ENCODE measurements around the gene HS6ST3. TPM values are rescaled to one million over a fixed set of nuclear protein-coding genes. Genes with fewer than 3 reads are reported as not detected.

HS6ST3 gene
- total and polyA plus RNA-seq, 2 experiments from 2014 or later, result 2.2 to 2.7 TPM

DNA sequence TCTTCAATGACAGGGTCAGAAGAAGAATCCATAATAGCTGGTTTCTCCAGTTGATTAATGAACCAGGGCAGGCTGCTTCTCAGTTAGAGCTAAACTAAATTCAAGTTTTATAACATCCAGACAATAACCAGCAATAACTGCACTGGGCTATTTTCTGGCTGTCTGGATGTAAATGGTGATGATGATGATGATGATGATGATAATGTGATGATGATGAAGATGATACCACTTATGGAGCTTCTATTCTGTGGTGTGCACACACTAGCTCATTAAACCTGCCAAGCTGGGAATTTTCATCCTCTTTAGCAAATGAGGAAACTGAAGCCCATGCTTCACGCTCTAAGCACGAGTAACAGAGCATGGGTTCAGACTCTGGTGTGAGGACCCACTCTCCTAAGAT, 772.2 kb downstream of the HS6ST3 start:
- H3K4me2 ChIP-seq, result no peak overlapping the region
- no peaks in the 10 kb centered on the region for H3K36me3 ChIP-seq (replicated peaks; ENCODE audit: insufficient read depth, low read depth)
- no peaks in the 10 kb centered on the region for H3K79me2 ChIP-seq
- WGBS (ENCODE audit: low lambda C conversion rate, missing lambda C conversion rate), result 89% methylated on average over 2 of the region's 2 CpGs
- no peak for DNase-seq (ENCODE audit: low spot score)
- H3K27ac ChIP-seq, result no peak overlapping the region
- H3K4me3 ChIP-seq, result no peak overlapping the region
- no peaks in the 10 kb centered on the region for H3K9me2 ChIP-seq (replicated peaks; ENCODE audit: insufficient read depth)
- no peaks in the 10 kb centered on the region for H3K9me3 ChIP-seq (ENCODE audit: low read depth)
- no peaks in the 10 kb centered on the region for H3K27me3 ChIP-seq
- no peaks in the 10 kb centered on the region for H3K4me1 ChIP-seq (ENCODE audit: insufficient read depth)
- H2AFZ ChIP-seq, result no peak overlapping the region
- TF ChIP-seq, protein P1, sequence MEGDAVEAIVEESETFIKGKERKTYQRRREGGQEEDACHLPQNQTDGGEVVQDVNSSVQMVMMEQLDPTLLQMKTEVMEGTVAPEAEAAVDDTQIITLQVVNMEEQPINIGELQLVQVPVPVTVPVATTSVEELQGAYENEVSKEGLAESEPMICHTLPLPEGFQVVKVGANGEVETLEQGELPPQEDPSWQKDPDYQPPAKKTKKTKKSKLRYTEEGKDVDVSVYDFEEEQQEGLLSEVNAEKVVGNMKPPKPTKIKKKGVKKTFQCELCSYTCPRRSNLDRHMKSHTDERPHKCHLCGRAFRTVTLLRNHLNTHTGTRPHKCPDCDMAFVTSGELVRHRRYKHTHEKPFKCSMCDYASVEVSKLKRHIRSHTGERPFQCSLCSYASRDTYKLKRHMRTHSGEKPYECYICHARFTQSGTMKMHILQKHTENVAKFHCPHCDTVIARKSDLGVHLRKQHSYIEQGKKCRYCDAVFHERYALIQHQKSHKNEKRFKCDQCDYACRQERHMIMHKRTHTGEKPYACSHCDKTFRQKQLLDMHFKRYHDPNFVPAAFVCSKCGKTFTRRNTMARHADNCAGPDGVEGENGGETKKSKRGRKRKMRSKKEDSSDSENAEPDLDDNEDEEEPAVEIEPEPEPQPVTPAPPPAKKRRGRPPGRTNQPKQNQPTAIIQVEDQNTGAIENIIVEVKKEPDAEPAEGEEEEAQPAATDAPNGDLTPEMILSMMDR (IDR thresholded peaks at IDR 0.05; ENCODE audit: poor library complexity), result no peak
- TF ChIP-seq EZH2 (IDR thresholded peaks at IDR 0.05; ENCODE audit: borderline replicate concordance) (no peak), EZH2phosphoT487 (IDR thresholded peaks at IDR 0.05; ENCODE audit: low read depth, severe bottlenecking, unreplicated experiment) (no peak)
- H4K20me1 ChIP-seq (ENCODE audit: insufficient read depth, poor library complexity, severe bottlenecking), result no peaks in the 10 kb centered on the region

DNA sequence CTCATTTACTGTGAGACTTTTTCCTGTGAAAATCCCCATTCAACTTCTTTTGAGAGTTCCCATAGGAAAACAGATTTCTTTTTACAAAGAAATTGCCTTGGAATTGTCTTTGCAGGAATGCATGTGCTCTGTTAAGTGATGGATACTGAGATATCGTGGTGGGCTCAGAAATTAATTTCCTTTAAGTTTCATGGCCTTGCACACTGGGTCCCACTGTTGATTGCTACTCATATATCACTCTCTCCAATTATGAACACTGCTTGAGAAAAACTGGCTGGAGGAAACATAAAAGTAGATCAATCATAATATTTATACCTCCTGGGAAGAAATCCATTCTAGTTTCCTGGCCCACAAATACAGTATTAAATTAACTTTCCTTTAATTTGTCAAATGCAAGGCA, 773.1 kb downstream of the HS6ST3 start:
- no peak for DNase-seq (ENCODE audit: low spot score)
- 77% methylated on average over 1 of the region's 1 CpG for WGBS (ENCODE audit: low lambda C conversion rate, missing lambda C conversion rate)
- Histone ChIP-seq H3K4me2 (no peak overlapping the region), H3K9me3 (ENCODE audit: low read depth) (no peaks in the 10 kb centered on the region), H3K36me3 (replicated peaks; ENCODE audit: insufficient read depth, low read depth) (no peaks in the 10 kb centered on the region), H4K20me1 (ENCODE audit: insufficient read depth, poor library complexity, severe bottlenecking) (no peaks in the 10 kb centered on the region), H3K9me2 (replicated peaks; ENCODE audit: insufficient read depth) (no peaks in the 10 kb centered on the region), H3K4me1 (ENCODE audit: insufficient read depth) (no peaks in the 10 kb centered on the region), H3K79me2 (no peaks in the 10 kb centered on the region), H3K27me3 (no peaks in the 10 kb centered on the region), H3K4me3 (no peak overlapping the region), H3K27ac (no peak overlapping the region), H2AFZ (no peak overlapping the region)
- TF ChIP-seq EZH2phosphoT487 (IDR thresholded peaks at IDR 0.05; ENCODE audit: low read depth, severe bottlenecking, unreplicated experiment), result no peak
- TF ChIP-seq, protein P1 (IDR thresholded peaks at IDR 0.05; ENCODE audit: poor library complexity), result no peak
- no peak for TF ChIP-seq EZH2 (IDR thresholded peaks at IDR 0.05; ENCODE audit: borderline replicate concordance)

DNA sequence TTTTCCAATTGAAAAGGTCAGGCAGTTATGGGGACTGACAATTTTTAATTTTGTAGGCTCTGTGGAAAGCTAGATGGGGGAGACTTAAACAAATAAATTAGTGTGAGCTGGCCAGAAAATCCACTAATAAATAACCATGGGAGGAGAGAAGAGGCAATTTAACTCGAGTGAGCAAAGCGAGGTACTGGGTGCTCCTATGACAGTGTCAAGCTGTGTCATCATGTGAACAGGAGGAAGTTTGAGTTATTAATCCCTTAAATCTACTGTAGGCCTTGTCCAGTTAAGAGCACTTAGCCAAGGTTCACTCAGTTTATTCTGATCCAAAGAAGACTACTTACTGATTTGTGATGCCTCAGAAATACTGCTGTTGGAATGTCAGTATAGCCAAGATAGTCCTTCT, 781.6 kb downstream of the HS6ST3 start:
- no peaks in the 10 kb centered on the region for H4K20me1 ChIP-seq (ENCODE audit: insufficient read depth, poor library complexity, severe bottlenecking)
- H3K9me2 ChIP-seq (replicated peaks; ENCODE audit: insufficient read depth), result no peaks in the 10 kb centered on the region
- no peak overlapping the region for H3K4me3 ChIP-seq
- no peak overlapping the region for H2AFZ ChIP-seq
- no peaks in the 10 kb centered on the region for H3K4me1 ChIP-seq (ENCODE audit: insufficient read depth)
- no peaks in the 10 kb centered on the region for H3K27me3 ChIP-seq
- no peak for TF ChIP-seq EZH2 (IDR thresholded peaks at IDR 0.05; ENCODE audit: borderline replicate concordance)
- TF ChIP-seq EZH2phosphoT487 (IDR thresholded peaks at IDR 0.05; ENCODE audit: low read depth, severe bottlenecking, unreplicated experiment), result no peak
- TF ChIP-seq, protein P1 (IDR thresholded peaks at IDR 0.05; ENCODE audit: poor library complexity), result no peak
- H3K9me3 ChIP-seq (ENCODE audit: low read depth), result no peaks in the 10 kb centered on the region
- no peaks in the 10 kb centered on the region for H3K36me3 ChIP-seq (replicated peaks; ENCODE audit: insufficient read depth, low read depth)
- no peak overlapping the region for H3K27ac ChIP-seq
- DNase-seq (ENCODE audit: low spot score), result no peak
- no peak overlapping the region for H3K4me2 ChIP-seq
- WGBS (ENCODE audit: low lambda C conversion rate, missing lambda C conversion rate), result 79% methylated on average over 2 of the region's 2 CpGs
- H3K79me2 ChIP-seq, result no peaks in the 10 kb centered on the region

DNA sequence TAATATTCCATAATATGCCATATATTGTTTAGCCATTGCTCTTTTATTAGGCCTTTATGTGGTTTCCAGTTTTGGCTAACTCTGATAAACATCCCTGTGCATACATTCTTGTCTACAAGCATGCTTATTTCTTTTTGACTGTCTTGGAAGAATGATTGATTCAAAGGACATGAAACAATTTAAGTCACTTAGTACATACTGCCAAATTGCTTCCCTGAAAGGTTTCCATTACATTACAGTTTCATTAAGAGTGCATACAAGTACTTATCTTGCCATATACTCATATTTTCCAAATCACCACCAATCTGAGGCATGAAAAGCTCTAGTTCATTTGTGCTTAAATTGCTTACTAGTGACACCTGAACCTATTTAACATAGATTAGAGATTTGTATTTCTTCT, 790.5 kb downstream of the HS6ST3 start:
- DNase-seq (ENCODE audit: low spot score), result no peak

More for the DNA sequence above, 790.5 kb downstream of the HS6ST3 start:
- Histone ChIP-seq H3K4me2 (no peak overlapping the region), H3K79me2 (no peaks in the 10 kb centered on the region), H3K27ac (no peak overlapping the region), H3K4me3 (no peak overlapping the region), H3K9me3 (ENCODE audit: low read depth) (no peaks in the 10 kb centered on the region), H3K4me1 (ENCODE audit: insufficient read depth) (no peaks in the 10 kb centered on the region), H3K27me3 (no peaks in the 10 kb centered on the region), H3K9me2 (replicated peaks; ENCODE audit: insufficient read depth) (no peaks in the 10 kb centered on the region), H2AFZ (no peak overlapping the region), H3K36me3 (replicated peaks; ENCODE audit: insufficient read depth, low read depth) (no peaks in the 10 kb centered on the region), H4K20me1 (ENCODE audit: insufficient read depth, poor library complexity, severe bottlenecking) (no peaks in the 10 kb centered on the region)
- no peak for TF ChIP-seq EZH2phosphoT487 (IDR thresholded peaks at IDR 0.05; ENCODE audit: low read depth, severe bottlenecking, unreplicated experiment)
- TF ChIP-seq, protein P1 (IDR thresholded peaks at IDR 0.05; ENCODE audit: poor library complexity), result no peak
- TF ChIP-seq EZH2 (IDR thresholded peaks at IDR 0.05; ENCODE audit: borderline replicate concordance), result no peak

All from hepatocyte (in vitro differentiated cells).